ENCODE data around the gene LMBRD2. TPM values are rescaled to one million over a fixed set of nuclear protein-coding genes. Genes with fewer than 3 reads are reported as not detected.

Gene LMBRD2
- total RNA-seq, 3 donors from 2014 or later, result 11.0 to 19.3 (median 13.1) TPM

- H3K36me3 ChIP-seq, result no peaks in the 10 kb centered on the region
- no peak for TF ChIP-seq POLR2AphosphoS5 (IDR thresholded peaks at IDR 0.05)
- TF ChIP-seq CTCF (IDR thresholded peaks at IDR 0.05), result no peak
- TF ChIP-seq POLR2A (IDR thresholded peaks at IDR 0.05), result no peak
- intact Hi-C loops (cut with DNase I; ENCODE audit: low total_unique reads), result no loop called here
- no peak for DNase-seq (ENCODE audit: low spot score in 2 of 2)
- H3K9me3 ChIP-seq, result no peaks in the 10 kb centered on the region
- H3K27me3 ChIP-seq, result no peaks in the 10 kb centered on the region
- H3K4me1 ChIP-seq, result peaks cover 0 to 13% of the 10 kb centered on the region in 2 donors
- no peak overlapping the region for H3K27ac ChIP-seq
- H3K4me3 ChIP-seq, result no peak overlapping the region
Measured at GRCh38 chr5:36153726-36154125, 2.0 kb upstream of the LMBRD2 start.

GRCh38 chr5:36153298-36153677 is 1.6 kb upstream of the LMBRD2 start:
- Histone ChIP-seq H3K9me3 (no peaks in the 10 kb centered on the region), H3K4me1 (peaks cover 0 to 13% of the 10 kb centered on the region in 2 donors), H3K27ac (no peak overlapping the region), H3K4me3 (peak overlapping the region in 2 of 3 donors; percentile 77 to 98), H3K36me3 (no peaks in the 10 kb centered on the region), H3K27me3 (no peaks in the 10 kb centered on the region)
- intact Hi-C loops (cut with DNase I; ENCODE audit: low total_unique reads), result no loop called here
- no peak for DNase-seq (ENCODE audit: low spot score in 2 of 2)
- TF ChIP-seq POLR2AphosphoS5 (IDR thresholded peaks at IDR 0.05) (no peak), CTCF (IDR thresholded peaks at IDR 0.05) (no peak), POLR2A (IDR thresholded peaks at IDR 0.05) (no peak)

- Histone ChIP-seq H3K27me3 (no peaks in the 10 kb centered on the region), H3K27ac (peak overlapping the region; percentile 20 to 25), H3K4me1 (peaks cover 0 to 13% of the 10 kb centered on the region in 2 donors), H3K4me3 (peak overlapping the region; percentile 77 to 98 (median 91)), H3K36me3 (no peaks in the 10 kb centered on the region), H3K9me3 (no peaks in the 10 kb centered on the region)
- no peak for TF ChIP-seq CTCF (IDR thresholded peaks at IDR 0.05)
- TF ChIP-seq POLR2AphosphoS5 (IDR thresholded peaks at IDR 0.05), result no peak
- TF ChIP-seq POLR2A (IDR thresholded peaks at IDR 0.05), result no peak
- intact Hi-C loops (cut with DNase I; ENCODE audit: low total_unique reads), result no loop called here
- DNase-seq (ENCODE audit: low spot score in 2 of 2), result no peak
Measured at GRCh38 chr5:36152324-36153297, 924 bp upstream of the LMBRD2 start.

GRCh38 chr5:36150676-36151433 is 832 bp downstream of the LMBRD2 start:
- peak overlapping the region; percentile 74 to 85 for H3K27ac ChIP-seq
- peak overlapping the region; percentile 77 to 98 (median 91) for H3K4me3 ChIP-seq
- no peaks in the 10 kb centered on the region for H3K36me3 ChIP-seq
- no peak for DNase-seq (ENCODE audit: low spot score in 2 of 2)
- TF ChIP-seq POLR2AphosphoS5 (IDR thresholded peaks at IDR 0.05) (no peak), POLR2A (IDR thresholded peaks at IDR 0.05) (no peak), CTCF (IDR thresholded peaks at IDR 0.05) (no peak)
- intact Hi-C loops (cut with DNase I; ENCODE audit: low total_unique reads), result no loop called here
- no peaks in the 10 kb centered on the region for H3K27me3 ChIP-seq
- H3K4me1 ChIP-seq, result peaks cover 0 to 13% of the 10 kb centered on the region in 2 donors
- H3K9me3 ChIP-seq, result no peaks in the 10 kb centered on the region
